ENCODE data around the gene RUFY1. TPM values are rescaled to one million over a fixed set of nuclear protein-coding genes. Genes with fewer than 3 reads are reported as not detected.

The RUFY1 gene
- total and polyA plus RNA-seq, 2 experiments from 2014 or later, result 38.6 to 42.3 TPM

GRCh38 chr5:179613460-179614071 lies 63.2 kb downstream of the RUFY1 start:
- WGBS (ENCODE audit: low lambda C conversion rate, missing lambda C conversion rate), result 90% methylated on average over 8 of the region's 8 CpGs
- Histone ChIP-seq H3K9me2 (replicated peaks; ENCODE audit: insufficient read depth) (no peaks in the 10 kb centered on the region), H4K20me1 (ENCODE audit: insufficient read depth, poor library complexity, severe bottlenecking) (peaks cover 92% of the 10 kb centered on the region), H3K9me3 (ENCODE audit: low read depth) (no peaks in the 10 kb centered on the region), H3K79me2 (peaks cover 62% of the 10 kb centered on the region), H2AFZ (no peak overlapping the region), H3K27ac (peak overlapping the region; percentile 23), H3K4me1 (ENCODE audit: insufficient read depth) (peaks cover 10% of the 10 kb centered on the region), H3K36me3 (replicated peaks; ENCODE audit: insufficient read depth, low read depth) (peaks cover 16% of the 10 kb centered on the region), H3K4me2 (no peak overlapping the region), H3K27me3 (no peaks in the 10 kb centered on the region), H3K4me3 (no peak overlapping the region)
- TF ChIP-seq EZH2phosphoT487 (IDR thresholded peaks at IDR 0.05; ENCODE audit: low read depth, severe bottlenecking, unreplicated experiment) (no peak), EZH2 (IDR thresholded peaks at IDR 0.05; ENCODE audit: borderline replicate concordance) (no peak), CTCF (IDR thresholded peaks at IDR 0.05; ENCODE audit: poor library complexity) (no peak)
- DNase-seq (ENCODE audit: low spot score), result no peak

- Histone ChIP-seq H3K79me2 (peaks cover 74% of the 10 kb centered on the region), H4K20me1 (ENCODE audit: insufficient read depth, poor library complexity, severe bottlenecking) (peaks cover 97% of the 10 kb centered on the region), H3K4me2 (no peak overlapping the region), H3K27me3 (no peaks in the 10 kb centered on the region), H3K9me2 (replicated peaks; ENCODE audit: insufficient read depth) (no peaks in the 10 kb centered on the region), H3K27ac (no peak overlapping the region), H3K36me3 (replicated peaks; ENCODE audit: insufficient read depth, low read depth) (peaks cover 16% of the 10 kb centered on the region), H3K4me3 (no peak overlapping the region), H2AFZ (no peak overlapping the region), H3K4me1 (ENCODE audit: insufficient read depth) (peaks cover 10% of the 10 kb centered on the region), H3K9me3 (ENCODE audit: low read depth) (no peaks in the 10 kb centered on the region)
- no peak for TF ChIP-seq CTCF (IDR thresholded peaks at IDR 0.05; ENCODE audit: poor library complexity)
- no peak for TF ChIP-seq EZH2 (IDR thresholded peaks at IDR 0.05; ENCODE audit: borderline replicate concordance)
- no peak for TF ChIP-seq EZH2phosphoT487 (IDR thresholded peaks at IDR 0.05; ENCODE audit: low read depth, severe bottlenecking, unreplicated experiment)
- 83% methylated on average over 8 of the region's 8 CpGs for WGBS (ENCODE audit: low lambda C conversion rate, missing lambda C conversion rate)
- no peak for DNase-seq (ENCODE audit: low spot score)
These were observed 64.4 kb downstream of the RUFY1 start for GRCh38 chr5:179614745-179615144.

GRCh38 chr5:179615203-179615602 lies 64.8 kb downstream of the RUFY1 start:
- Histone ChIP-seq H3K4me2 (no peak overlapping the region), H3K4me3 (no peak overlapping the region)
- no peak for TF ChIP-seq EZH2phosphoT487 (IDR thresholded peaks at IDR 0.05; ENCODE audit: low read depth, severe bottlenecking, unreplicated experiment)

GRCh38 chr5:179616002-179616594 lies 65.7 kb downstream of the RUFY1 start:
- peak overlapping the region; percentile 4 for H3K4me2 ChIP-seq
- H3K27me3 ChIP-seq, result no peaks in the 10 kb centered on the region
- H3K9me2 ChIP-seq (replicated peaks; ENCODE audit: insufficient read depth), result no peaks in the 10 kb centered on the region
- H3K4me3 ChIP-seq, result no peak overlapping the region
- peaks cover 23% of the 10 kb centered on the region for H3K36me3 ChIP-seq (replicated peaks; ENCODE audit: insufficient read depth, low read depth)
- no peaks in the 10 kb centered on the region for H3K9me3 ChIP-seq (ENCODE audit: low read depth)
- peaks cover 97% of the 10 kb centered on the region for H4K20me1 ChIP-seq (ENCODE audit: insufficient read depth, poor library complexity, severe bottlenecking)
- WGBS (ENCODE audit: low lambda C conversion rate, missing lambda C conversion rate), result 85% methylated on average over 9 of the region's 9 CpGs
- H3K79me2 ChIP-seq, result peaks cover 87% of the 10 kb centered on the region
- peak overlapping the region; percentile 41 for H3K27ac ChIP-seq
- H2AFZ ChIP-seq, result no peak overlapping the region
- no peak for TF ChIP-seq EZH2phosphoT487 (IDR thresholded peaks at IDR 0.05; ENCODE audit: low read depth, severe bottlenecking, unreplicated experiment)
- TF ChIP-seq EZH2 (IDR thresholded peaks at IDR 0.05; ENCODE audit: borderline replicate concordance), result no peak
- no peak for TF ChIP-seq CTCF (IDR thresholded peaks at IDR 0.05; ENCODE audit: poor library complexity)
- DNase-seq (ENCODE audit: low spot score), result no peak
- peaks cover 15% of the 10 kb centered on the region for H3K4me1 ChIP-seq (ENCODE audit: insufficient read depth)

More at GRCh38 chr5:179615203-179615602, 64.8 kb downstream of the RUFY1 start:
- Histone ChIP-seq H3K9me2 (replicated peaks; ENCODE audit: insufficient read depth) (no peaks in the 10 kb centered on the region), H3K27ac (peak overlapping the region; percentile 2), H3K4me1 (ENCODE audit: insufficient read depth) (peaks cover 10% of the 10 kb centered on the region), H4K20me1 (ENCODE audit: insufficient read depth, poor library complexity, severe bottlenecking) (peaks cover 97% of the 10 kb centered on the region), H3K9me3 (ENCODE audit: low read depth) (no peaks in the 10 kb centered on the region), H3K27me3 (no peaks in the 10 kb centered on the region), H3K36me3 (replicated peaks; ENCODE audit: insufficient read depth, low read depth) (peaks cover 16% of the 10 kb centered on the region), H3K79me2 (peaks cover 78% of the 10 kb centered on the region), H2AFZ (no peak overlapping the region)
- no peak for DNase-seq (ENCODE audit: low spot score)
- 69% methylated on average over 2 of the region's 2 CpGs for WGBS (ENCODE audit: low lambda C conversion rate, missing lambda C conversion rate)

Data from hepatocyte (in vitro differentiated cells).